Activated CD8-positive, alpha-beta memory T cell treated with anti-CD3 and anti-CD28 coated beads for 48 hours (primary cell): ENCODE measurements around the gene ARIH2.

Experiments used
- DNase-seq, 3 experiments: peaks; one replicate each; pipeline ENCODE4 v3.0.0-alpha.2; 2020; ENCODE audit warnings: low read depth in 2 of 3, low spot score in 2 of 3

The ARIH2 gene

GRCh38 chr3:49034650-49035049 lies 116.0 kb downstream of the ARIH2 start:
- no peak for DNase-seq

GRCh38 chr3:49035281-49035680 lies 116.6 kb downstream of the ARIH2 start:
- DNase-seq: no peak
